Measurements from ENCODE around the gene SLC22A3.

SLC22A3 gene

GRCh38 chr6:160417550-160417949 is 69.4 kb downstream of the SLC22A3 start:
- DNase-seq (ENCODE audit: low read depth in 2 of 2) = no peak

- no peak for DNase-seq (ENCODE audit: low read depth in 2 of 2)
Observed at GRCh38 chr6:160418370-160418769, 70.2 kb downstream of the SLC22A3 start.

- no peak for DNase-seq (ENCODE audit: low read depth in 2 of 2)
Observed at GRCh38 chr6:160419488-160419887, 71.3 kb downstream of the SLC22A3 start.

GRCh38 chr6:160420253-160420968 is 72.2 kb downstream of the SLC22A3 start:
- no peak for DNase-seq (ENCODE audit: low read depth in 2 of 2)

- no peak for DNase-seq (ENCODE audit: low read depth in 2 of 2)
Observed at GRCh38 chr6:160420969-160421556, 72.9 kb downstream of the SLC22A3 start.

- no peak for DNase-seq (ENCODE audit: low read depth in 2 of 2)
Observed at GRCh38 chr6:160421854-160422253, 73.7 kb downstream of the SLC22A3 start.

GRCh38 chr6:160424256-160424655 is 76.1 kb downstream of the SLC22A3 start:
- DNase-seq (ENCODE audit: low read depth in 2 of 2) = no peak

GRCh38 chr6:160426136-160426535 is 78.0 kb downstream of the SLC22A3 start:
- DNase-seq (ENCODE audit: low read depth in 2 of 2) = no peak

GRCh38 chr6:160427312-160428068 is 79.3 kb downstream of the SLC22A3 start:
- DNase-seq (ENCODE audit: low read depth in 2 of 2) = no peak

GRCh38 chr6:160428069-160428430 is 79.9 kb downstream of the SLC22A3 start:
- DNase-seq (ENCODE audit: low read depth in 2 of 2) = no peak

GRCh38 chr6:160428818-160429619 is 80.8 kb downstream of the SLC22A3 start:
- no peak for DNase-seq (ENCODE audit: low read depth in 2 of 2)

- no peak for DNase-seq (ENCODE audit: low read depth in 2 of 2)
Observed at GRCh38 chr6:160429620-160429895, 81.4 kb downstream of the SLC22A3 start.

GRCh38 chr6:160430203-160430602 is 82.0 kb downstream of the SLC22A3 start:
- no peak for DNase-seq (ENCODE audit: low read depth in 2 of 2)

GRCh38 chr6:160430751-160431150 is 82.6 kb downstream of the SLC22A3 start:
- no peak for DNase-seq (ENCODE audit: low read depth in 2 of 2)

GRCh38 chr6:160431226-160431625 is 83.0 kb downstream of the SLC22A3 start:
- DNase-seq (ENCODE audit: low read depth in 2 of 2) = no peak

- no peak for DNase-seq (ENCODE audit: low read depth in 2 of 2)
Observed at GRCh38 chr6:160431791-160432404, 83.7 kb downstream of the SLC22A3 start.

GRCh38 chr6:160435935-160436334 is 87.8 kb downstream of the SLC22A3 start:
- DNase-seq (ENCODE audit: low read depth in 2 of 2) = no peak

- DNase-seq (ENCODE audit: low read depth in 2 of 2) = no peak
Observed at GRCh38 chr6:160437154-160437553, 89.0 kb downstream of the SLC22A3 start.

- DNase-seq (ENCODE audit: low read depth in 2 of 2) = no peak
Observed at GRCh38 chr6:160437775-160438174, 89.6 kb downstream of the SLC22A3 start.

- no peak for DNase-seq (ENCODE audit: low read depth in 2 of 2)
Observed at GRCh38 chr6:160438481-160438880, 90.3 kb downstream of the SLC22A3 start.

GRCh38 chr6:160439751-160440150 is 91.6 kb downstream of the SLC22A3 start:
- no peak for DNase-seq (ENCODE audit: low read depth in 2 of 2)

GRCh38 chr6:160442151-160442550 is 94.0 kb downstream of the SLC22A3 start:
- DNase-seq (ENCODE audit: low read depth in 2 of 2) = no peak

Data from stimulated activated CD4-positive, alpha-beta T cell treated with anti-CD3 and anti-CD28 coated beads, Interleukin-4, amount 100 ng/mL, for 48 hours (primary cell).